WTC11 (cell line): ENCODE measurements around the gene EEF1AKMT4. TPM values are rescaled to one million over a fixed set of nuclear protein-coding genes. Genes with fewer than 3 reads are reported as not detected.
A peak's percentile ranks its signal among the peaks of the same experiment; 100 is the strongest.
"Not testable (repeated sequence)": the region's sequence is repeated elsewhere in the genome, so short reads cannot be mapped to it uniquely, and the experiment has no call there.

Experiments
- ATAC-seq: fragments of 200-7000 bp; cut with Tn5 transposase; 2 replicates; pipeline ENCODE4 v1.10.0; 2021; ENCODE audit warnings: mild to moderate bottlenecking, moderate library complexity
- CTCF ChIA-PET: fragments of 300-600 bp; sonication (Branson Sonifier 250); formaldehyde crosslinking; loops from one replicate; lab custom pipeline; 2021; ENCODE audit warnings: antibody characterized with exemption; lab: Charles Lee
- POLR2A ChIA-PET: fragments of 350-600 bp; sonication (Branson Sonifier 250); formaldehyde crosslinking; loops from one replicate; lab custom pipeline; 2021; ENCODE audit warnings: antibody characterized with exemption; lab: Charles Lee
- DNase-seq: peaks from one replicate; pipeline ENCODE4 v3.0.0; 2021; ENCODE audit warnings: low spot score
- H3K27ac Mint-ChIP-seq: 2 replicates; pipeline ENCODE4 v1.8.0; 2021; ENCODE audit warnings: mixed read lengths
- H3K27me3 Mint-ChIP-seq: 2 replicates; pipeline ENCODE4 v1.8.0; 2021; ENCODE audit warnings: low read depth, mild to moderate bottlenecking, moderate library complexity, mixed read lengths
- H3K36me3 Mint-ChIP-seq: 2 replicates; pipeline ENCODE4 v1.8.0; 2021; ENCODE audit warnings: mixed read lengths
- H3K4me1 Mint-ChIP-seq: 2 replicates; pipeline ENCODE4 v1.8.0; 2022; ENCODE audit warnings: mixed read lengths
- H3K4me3 Mint-ChIP-seq: 2 replicates; pipeline ENCODE4 v1.8.0; 2021; ENCODE audit warnings: mild to moderate bottlenecking, moderate library complexity, mixed read lengths
- H3K9me3 Mint-ChIP-seq: 2 replicates; pipeline ENCODE4 v1.8.0; 2021; ENCODE audit warnings: mixed read lengths
- AFF4 ChIP-seq: sonication (generic); formaldehyde crosslinking; IDR thresholded peaks from 2 replicates; pipeline ENCODE4 v1.8.1; 2023; ENCODE audit warnings: mild to moderate bottlenecking, missing genetic modification reagents, borderline replicate concordance
- ARID4B ChIP-seq: sonication (generic); formaldehyde crosslinking; IDR thresholded peaks from 2 replicates; pipeline ENCODE4 v1.8.0; 2023; ENCODE audit warnings: missing genetic modification reagents, mild to moderate bottlenecking, borderline replicate concordance
- E2F5 ChIP-seq: sonication (generic); formaldehyde crosslinking; IDR thresholded peaks from 2 replicates; pipeline ENCODE4 v1.8.1; 2022; ENCODE audit warnings: mild to moderate bottlenecking, moderate library complexity, missing genetic modification reagents
- TEAD4 ChIP-seq: sonication (generic); formaldehyde crosslinking; IDR thresholded peaks from 2 replicates; pipeline ENCODE4 v1.8.0; 2022; ENCODE audit warnings: mild to moderate bottlenecking, missing genetic modification reagents
- USF1 ChIP-seq: sonication (generic); formaldehyde crosslinking; IDR thresholded peaks from 2 replicates; pipeline ENCODE4 v1.8.0; 2022; ENCODE audit warnings: mild to moderate bottlenecking, missing genetic modification reagents
- ZBTB21 ChIP-seq: sonication (generic); formaldehyde crosslinking; IDR thresholded peaks from 2 replicates; pipeline ENCODE4 v1.8.1; 2023; ENCODE audit warnings: mild to moderate bottlenecking, missing genetic modification reagents, borderline replicate concordance
- ZNF232 ChIP-seq: sonication (generic); formaldehyde crosslinking; IDR thresholded peaks from 2 replicates; pipeline ENCODE4 v1.8.0; 2022; ENCODE audit warnings: mild to moderate bottlenecking, missing genetic modification reagents
- total RNA-seq: library from RNA; stranded (reverse); gene quantifications from 3 replicates; pipeline ENCODE4 v1.2.3, GENCODE V29; 2021

Gene EEF1AKMT4
- total RNA-seq, 1 experiment from 2014 or later = 11.3 TPM

- CTCF ChIA-PET = interaction anchor here (0.7 to 4.4 kb wide), 15 partner anchors 9 to 358 kb away, joined by 3 to 28 read pairs (median 5); partner anchors contain the start of genes ABCC5, ABCF3 and EEF1AKMT4
- POLR2A ChIA-PET = interaction anchor here (0.6 kb wide), 2 partner anchors 253 to 834 kb away, joined by 4 read pairs; no protein-coding TSS in a partner anchor
- Mint-ChIP-seq H3K27ac (peak overlapping the region; percentile 12; the same call in 1 of the 2 replicates), H3K4me3 (peak overlapping the region; percentile 78), H3K27me3 (peaks cover 76% of the 10 kb centered on the region), H3K36me3 (peaks cover 3% of the 10 kb centered on the region; the same call in 1 of the 2 replicates), H3K4me1 (peaks cover 12% of the 10 kb centered on the region), H3K9me3 (peaks cover 1% of the 10 kb centered on the region)
- 0 out of 2 replicates have a peak, but pooled peaks have one; percentile 20 for TF ChIP-seq USF1 (CRISPR knock-in tag)
- 0 out of 2 replicates have a peak, but pooled peaks have one; percentile 54 for TF ChIP-seq ARID4B (CRISPR knock-in tag)
- TF ChIP-seq TEAD4 = no peak
- peak; percentile 18; the same call in 1 of the 2 replicates for TF ChIP-seq ZNF232 (CRISPR knock-in tag)
- ATAC-seq (peak; percentile 25), DNase-seq (peak; percentile 36)
Measured at GRCh38 chr3:184261854-184262763, 12.6 kb downstream of the EEF1AKMT4 start.

GRCh38 chr3:184262764-184263179, 13.3 kb downstream of the EEF1AKMT4 start:
- Mint-ChIP-seq H3K27ac (no peak overlapping the region), H3K4me1 (peaks cover 12% of the 10 kb centered on the region), H3K9me3 (peaks cover 6% of the 10 kb centered on the region), H3K36me3 (peaks cover 3% of the 10 kb centered on the region; the same call in 1 of the 2 replicates), H3K27me3 (peaks cover 76% of the 10 kb centered on the region), H3K4me3 (peak overlapping the region; percentile 78)
- DNase-seq = no peak
- ATAC-seq = no peak
- ChIA-PET POLR2A (interaction anchor here (0.6 kb wide), 1 partner anchor 835 kb away, joined by 4 read pairs; no protein-coding TSS in a partner anchor), CTCF (interaction anchor here (0.7 to 4.4 kb wide), 7 partner anchors 8 to 77 kb away, joined by 3 to 23 read pairs (median 5); partner anchors contain the start of genes ABCF3 and EEF1AKMT4)
- TF ChIP-seq E2F5 (CRISPR knock-in tag) = no peak
- 0 out of 2 replicates have a peak, but pooled peaks have one; percentile 52 for TF ChIP-seq ZBTB21 (CRISPR knock-in tag)
- no peak for TF ChIP-seq AFF4 (CRISPR knock-in tag)

- H3K4me3 Mint-ChIP-seq, H3K36me3 Mint-ChIP-seq, ATAC-seq, H3K4me1 Mint-ChIP-seq, POLR2A ChIA-PET, H3K9me3 Mint-ChIP-seq, H3K27ac Mint-ChIP-seq, CTCF ChIA-PET, DNase-seq: not testable (repeated sequence)
- peaks cover 43% of the 10 kb centered on the region for H3K27me3 Mint-ChIP-seq
Measured at GRCh38 chr3:184267249-184267648, 17.8 kb downstream of the EEF1AKMT4 start.
